PFSK-1 (cell line): ENCODE results near the gene PNLIPRP1.

Experiments
- FOXP2 ChIP-seq: optimal IDR thresholded peaks from 2 replicates; pipeline ENCODE3; 2011; ENCODE audit warnings: borderline replicate concordance, control low read depth, inconsistent platforms; ENCODE audit not compliant: insufficient read depth; ENCODE audit errors: extremely low read length, extremely low read depth
- POLR2AphosphoS5 ChIP-seq: IDR thresholded peaks from 2 replicates; pipeline ENCODE4 v1.6.1; 2012; ENCODE audit warnings: low read depth, mild to moderate bottlenecking, control low read depth, low read length, moderate library complexity
- REST ChIP-seq, 2 experiments: IDR thresholded peaks; 2 replicates each; pipeline versions ENCODE4 v1.6.1 to v1.8.0; 2011 to 2012; ENCODE audit warnings: low read depth in 2 of 2, low read length in 2 of 2, control low read depth in 1 of 2, inconsistent platforms in 1 of 2, mild to moderate bottlenecking in 1 of 2, moderate library complexity in 1 of 2; ENCODE audit not compliant: insufficient read depth in 1 of 2
- SIN3A ChIP-seq: IDR thresholded peaks from 2 replicates; pipeline ENCODE4 v1.6.1; 2012; ENCODE audit warnings: mild to moderate bottlenecking, low read length, moderate library complexity, borderline replicate concordance; ENCODE audit not compliant: insufficient read depth
- TAF1 ChIP-seq: IDR thresholded peaks from 2 replicates; pipeline ENCODE4 v1.6.1; 2012; ENCODE audit warnings: low read length, control low read depth, borderline replicate concordance; ENCODE audit not compliant: insufficient read depth

The PNLIPRP1 gene

GRCh38 chr10:116597543-116597942 is 6.8 kb downstream of the PNLIPRP1 start:
- TF ChIP-seq TAF1 (no peak), POLR2AphosphoS5 (no peak), SIN3A (no peak), FOXP2 (no peak), REST (IDR thresholded peaks at IDR 0.05; ENCODE audit: insufficient read depth in 1 of 2, low read depth in 2 of 2, low read length in 2 of 2) (no peak)

GRCh38 chr10:116598329-116598728 is 7.6 kb downstream of the PNLIPRP1 start:
- TF ChIP-seq REST (IDR thresholded peaks at IDR 0.05; ENCODE audit: insufficient read depth in 1 of 2, low read depth in 2 of 2, low read length in 2 of 2) (no peak), POLR2AphosphoS5 (no peak), FOXP2 (no peak), TAF1 (no peak), SIN3A (no peak)

GRCh38 chr10:116599991-116600390 is 9.2 kb downstream of the PNLIPRP1 start:
- TF ChIP-seq REST (IDR thresholded peaks at IDR 0.05; ENCODE audit: insufficient read depth in 1 of 2, low read depth in 2 of 2, low read length in 2 of 2) (no peak), POLR2AphosphoS5 (no peak), FOXP2 (no peak), SIN3A (no peak), TAF1 (no peak)

GRCh38 chr10:116602648-116603400 is 12.1 kb downstream of the PNLIPRP1 start:
- TF ChIP-seq FOXP2 (no peak), POLR2AphosphoS5 (no peak), REST (IDR thresholded peaks at IDR 0.05; ENCODE audit: insufficient read depth in 1 of 2, low read depth in 2 of 2, low read length in 2 of 2) (no peak), SIN3A (no peak), TAF1 (no peak)
